SIG-M5 treated with dmso at 0.1 percent for 504 hours (cell line): ENCODE data around the gene DDX17.

Source experiments
- DNase-seq: peaks from one replicate; lab custom pipeline; 2025; ENCODE audit not compliant: unreplicated experiment; lab: John Stamatoyannopoulos, UW

DDX17 gene

GRCh38 chr22:38467438-38467903 is 38.6 kb downstream of the DDX17 start:
- no peak for DNase-seq

- DNase-seq: no peak
Observed at GRCh38 chr22:38465673-38466490, 40.2 kb downstream of the DDX17 start.

- no peak for DNase-seq
Observed at GRCh38 chr22:38464992-38465672, 41.0 kb downstream of the DDX17 start.

- DNase-seq: no peak
Observed at GRCh38 chr22:38462960-38463784, 42.9 kb downstream of the DDX17 start.

- DNase-seq: peak; percentile 43
Observed at GRCh38 chr22:38461414-38462081, 44.6 kb downstream of the DDX17 start.

GRCh38 chr22:38461057-38461413 is 45.1 kb downstream of the DDX17 start:
- DNase-seq: no peak

- DNase-seq: no peak
Observed at GRCh38 chr22:38460426-38460840, 45.7 kb downstream of the DDX17 start.

GRCh38 chr22:38456841-38457699 is 49.0 kb downstream of the DDX17 start:
- DNase-seq: no peak

GRCh38 chr22:38456272-38456835 is 49.8 kb downstream of the DDX17 start:
- no peak for DNase-seq

- no peak for DNase-seq
Observed at GRCh38 chr22:38455530-38456271, 50.4 kb downstream of the DDX17 start.

- DNase-seq: no peak
Observed at GRCh38 chr22:38455076-38455529, 51.0 kb downstream of the DDX17 start, which contains the start of gene KCNJ4. KCNJ4 (minus strand) TSS chr22:38455199; CDS start chr22:38428132, 27,067 bp downstream.

GRCh38 chr22:38454353-38455075 is 51.6 kb downstream of the DDX17 start:
- no peak for DNase-seq

GRCh38 chr22:38453996-38454352 is 52.1 kb downstream of the DDX17 start:
- DNase-seq: peak; percentile 29

- DNase-seq: no peak
Observed at GRCh38 chr22:38453066-38453672, 52.9 kb downstream of the DDX17 start.

GRCh38 chr22:38452373-38453065 is 53.6 kb downstream of the DDX17 start:
- DNase-seq: no peak

- no peak for DNase-seq
Observed at GRCh38 chr22:38451864-38452263, 54.2 kb downstream of the DDX17 start.

GRCh38 chr22:38451404-38451803 is 54.7 kb downstream of the DDX17 start:
- DNase-seq: no peak
